GM19372 (cell line): ENCODE measurements around the gene TUFT1.
"Not testable (repeated sequence)": the region's sequence is repeated elsewhere in the genome, so short reads cannot be mapped to it uniquely, and the experiment has no call there.

Experiments
- ATAC-seq: cut with Tn5 transposase; IDR thresholded peaks from one replicate; pipeline ENCODE4 v1.9.1; 2021; ENCODE audit warnings: mild to moderate bottlenecking, low read depth, moderate library complexity; ENCODE audit not compliant: unreplicated experiment

The TUFT1 gene

GRCh38 chr1:151613282-151613780 lies 73.2 kb downstream of the TUFT1 start:
- ATAC-seq: no peak

- no peak for ATAC-seq
Measured at GRCh38 chr1:151615711-151616504, 75.8 kb downstream of the TUFT1 start.

- ATAC-seq: no peak
Measured at GRCh38 chr1:151616505-151616849, 76.4 kb downstream of the TUFT1 start.

GRCh38 chr1:151618003-151618402 lies 77.9 kb downstream of the TUFT1 start:
- no peak for ATAC-seq

GRCh38 chr1:151618470-151618869 lies 78.4 kb downstream of the TUFT1 start:
- ATAC-seq: no peak

GRCh38 chr1:151618996-151619395 lies 78.9 kb downstream of the TUFT1 start:
- ATAC-seq: not testable (repeated sequence)

- ATAC-seq: no peak
Measured at GRCh38 chr1:151619489-151620093, 79.5 kb downstream of the TUFT1 start.

- ATAC-seq: no peak
Measured at GRCh38 chr1:151620286-151620685, 80.2 kb downstream of the TUFT1 start.

GRCh38 chr1:151621351-151621750 lies 81.2 kb downstream of the TUFT1 start:
- ATAC-seq: no peak

GRCh38 chr1:151624783-151625182 lies 84.7 kb downstream of the TUFT1 start:
- no peak for ATAC-seq

GRCh38 chr1:151626740-151627334 lies 86.7 kb downstream of the TUFT1 start:
- no peak for ATAC-seq

GRCh38 chr1:151629278-151629677 lies 89.2 kb downstream of the TUFT1 start:
- ATAC-seq: no peak
